Fibroblast of skin of scalp (primary cell): Measurements from ENCODE around the gene MAST4. TPM values are rescaled to one million over a fixed set of nuclear protein-coding genes. Genes with fewer than 3 reads are reported as not detected.

Experiments
- DNase-seq: peaks from one replicate; pipeline ENCODE4 v3.0.0-alpha.2; 2013
- polyA plus RNA-seq, 2 experiments: library from polyadenylated mRNA; unstranded; fragments of 120-200 nt; gene quantifications; one replicate each; pipeline ENCODE4 v1.2.1, GENCODE V29; 2013; ENCODE audit not compliant: insufficient read length in 2 of 2

MAST4 gene
- 3.0 TPM for polyA plus RNA-seq (2013, experiment 1 of 2; ENCODE audit: insufficient read length)
- 2.9 TPM for polyA plus RNA-seq (2013, experiment 2 of 2; ENCODE audit: insufficient read length)

DNA sequence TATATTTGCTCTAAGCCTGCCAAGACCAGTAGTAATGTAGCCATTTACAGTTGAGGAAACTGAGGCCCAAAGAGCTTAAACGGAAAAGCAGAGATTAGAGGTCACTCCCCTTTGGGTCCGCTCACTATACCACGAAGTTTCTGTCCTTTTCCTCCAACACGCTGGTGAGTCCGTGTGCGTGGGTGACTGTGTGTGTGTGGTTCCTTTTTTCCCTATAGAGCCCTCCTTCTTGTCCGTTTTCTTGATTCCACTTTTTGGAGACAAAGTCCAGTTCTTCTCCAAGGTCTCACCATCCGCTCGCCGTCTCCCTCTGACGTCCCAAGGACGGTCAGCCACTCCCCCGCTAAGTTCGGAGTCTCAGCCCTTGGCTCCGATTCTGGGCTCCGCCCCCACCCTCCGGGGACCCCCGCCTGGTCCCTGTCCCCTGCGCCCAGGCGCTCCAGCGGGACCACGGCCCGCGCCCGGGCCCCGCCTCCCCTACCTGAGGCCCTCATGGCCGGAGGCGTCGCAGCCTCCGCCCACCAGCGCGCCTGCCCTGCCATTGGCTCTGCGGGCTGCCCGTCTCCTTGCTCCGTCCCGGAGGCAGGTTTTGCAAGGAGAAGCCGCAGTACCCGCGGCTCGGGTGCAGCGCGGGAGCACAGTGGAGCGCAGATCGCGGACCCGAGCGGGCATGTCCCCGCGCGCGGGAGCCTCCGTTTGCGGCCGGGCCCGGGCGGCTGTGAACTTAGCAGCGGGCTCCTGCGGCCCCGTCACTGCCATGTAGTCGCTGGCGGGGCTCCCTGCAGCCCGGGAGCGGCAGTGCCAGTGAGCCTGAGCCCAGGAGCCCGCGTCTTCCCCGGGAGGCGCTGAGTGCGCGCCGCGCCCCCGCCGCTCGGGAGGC lies at the start of gene MAST4:
Gene MAST4 (plus strand): TSS at position 638 of the 880 bp plus-strand sequence. CDS start 263 bp downstream, outside the sequence.
- DNase-seq = peak; percentile 86

DNA sequence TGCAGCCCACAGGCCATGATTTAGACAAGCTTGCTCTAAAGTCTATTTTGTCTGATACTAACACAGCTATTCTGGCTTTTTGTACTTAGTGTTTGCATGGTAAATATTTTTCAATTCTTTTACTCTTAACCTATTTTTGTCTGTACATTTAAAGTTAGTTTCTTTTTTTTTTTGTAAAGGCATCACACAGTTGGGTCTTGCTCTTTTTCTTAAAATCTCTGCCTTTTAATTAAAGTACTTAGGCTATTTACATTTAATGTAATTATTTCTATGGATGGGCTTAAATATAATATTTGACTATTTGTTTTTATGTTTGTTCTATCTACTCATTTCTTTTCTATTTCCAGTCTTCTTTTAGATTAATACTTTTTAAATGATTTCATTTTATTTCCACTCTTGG lies 49.7 kb upstream of the MAST4 start:
- no peak for DNase-seq

DNA sequence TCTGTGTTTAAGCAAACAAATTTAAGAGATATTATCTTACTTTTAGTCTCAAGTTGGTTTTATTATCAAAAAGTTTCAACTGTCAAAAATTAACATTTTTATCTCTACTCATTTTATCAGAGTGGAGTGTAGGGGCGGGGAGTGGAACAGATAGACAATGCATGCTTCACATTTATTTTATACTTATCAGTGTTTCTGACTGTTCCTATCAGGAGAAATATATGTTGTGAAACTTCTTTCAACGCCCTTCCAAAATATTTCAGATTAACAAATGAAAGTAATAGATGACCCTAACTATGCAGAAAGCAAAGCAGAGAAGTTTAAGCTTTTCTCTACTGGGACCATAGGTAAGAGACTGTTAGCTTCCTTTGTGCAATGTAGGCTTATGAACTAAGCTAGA lies 44.9 kb upstream of the MAST4 start:
- no peak for DNase-seq

DNA sequence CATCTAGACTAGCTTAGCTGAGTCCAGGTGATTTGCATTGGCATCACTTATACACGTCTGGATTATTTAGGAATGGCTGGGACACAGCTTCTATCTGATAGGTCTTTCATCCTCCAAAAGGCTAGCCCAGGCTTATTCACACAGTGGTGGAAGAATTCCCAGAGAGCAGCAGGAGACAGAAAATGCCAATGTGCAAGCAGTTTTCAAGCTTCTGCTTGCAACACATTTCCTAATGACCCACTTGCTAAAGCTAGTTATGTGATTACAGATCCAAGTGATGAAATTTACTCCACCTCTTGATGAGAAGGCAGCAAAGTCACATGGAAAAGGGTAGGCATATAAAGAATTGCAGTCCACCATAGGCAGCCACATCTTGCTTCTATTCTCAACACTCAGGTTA lies 44.2 kb upstream of the MAST4 start:
- no peak for DNase-seq

DNA sequence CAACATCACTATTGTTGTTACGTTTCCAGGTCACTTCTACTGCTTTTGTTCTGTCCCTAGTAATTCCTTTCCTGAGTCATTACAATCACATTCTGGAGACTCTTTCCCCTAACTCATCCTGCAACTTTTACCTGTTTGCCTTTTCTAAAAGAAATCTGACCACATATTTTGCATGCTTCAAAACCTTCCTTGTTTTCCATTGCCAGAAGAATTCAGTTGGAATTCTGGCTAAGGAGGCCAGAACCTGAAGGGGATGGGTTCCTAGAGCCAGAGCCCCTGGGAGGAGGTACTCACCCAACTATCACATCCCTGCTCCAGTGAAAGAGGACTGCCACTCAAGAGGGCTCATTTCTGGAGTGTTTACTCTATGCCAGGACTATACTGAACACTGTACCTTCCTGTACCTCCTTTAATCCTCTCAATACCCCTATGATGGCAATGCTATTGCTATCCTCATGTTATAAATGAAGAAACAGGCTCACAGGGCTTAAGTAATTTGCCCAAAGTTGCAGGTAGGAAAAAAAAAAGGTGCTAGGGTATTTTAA lies 42.8 kb upstream of the MAST4 start:
- DNase-seq = no peak

DNA sequence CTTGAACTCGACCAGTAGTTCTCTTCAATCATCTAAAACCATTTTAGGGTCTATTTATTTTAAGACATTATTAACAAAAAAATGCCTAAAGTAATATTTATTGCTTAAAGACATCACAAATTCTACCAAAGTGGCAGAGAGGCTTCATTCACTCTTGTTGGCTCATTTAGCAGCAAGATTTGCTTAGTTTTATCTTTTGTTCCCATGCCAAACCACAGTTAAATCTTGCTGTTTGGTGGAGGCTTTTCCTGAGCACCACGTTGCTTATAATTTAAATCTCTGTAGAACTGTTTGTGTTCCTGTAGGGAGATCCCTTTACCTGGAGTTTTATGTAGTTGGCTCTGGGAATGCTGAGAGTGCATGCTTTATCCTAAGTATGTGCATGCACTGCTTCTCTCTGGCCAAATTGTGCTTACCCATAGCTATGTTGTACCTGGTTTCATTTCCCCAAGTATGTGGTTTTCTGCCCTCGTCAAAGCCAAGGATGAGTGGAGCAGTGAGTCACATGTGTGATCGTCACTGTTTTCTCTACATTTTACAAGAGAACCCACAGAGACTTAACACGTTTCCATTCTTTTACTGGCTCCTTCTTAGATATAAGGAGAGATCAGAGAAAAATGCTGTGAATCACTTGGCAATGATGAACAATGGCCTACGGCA lies 42.1 kb upstream of the MAST4 start:
- DNase-seq = no peak

DNA sequence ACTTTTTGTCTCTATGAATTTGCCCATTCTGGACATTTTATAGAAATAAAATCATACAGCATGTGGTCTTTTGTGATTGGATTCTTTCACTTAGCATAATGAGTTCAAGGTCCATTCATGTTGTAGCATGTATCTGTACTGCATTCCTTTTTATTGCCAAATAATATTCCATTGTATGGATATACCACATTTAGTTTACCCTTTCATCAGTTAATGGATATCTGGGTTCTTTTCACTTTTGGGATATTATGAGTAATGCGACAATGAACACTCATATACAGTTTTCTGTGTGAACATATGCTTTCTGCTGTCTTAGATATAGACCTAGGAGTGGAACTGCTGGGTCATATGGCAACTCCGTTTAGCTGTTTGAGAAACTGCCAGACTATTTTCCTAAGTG lies 41.3 kb upstream of the MAST4 start:
- no peak for DNase-seq

DNA sequence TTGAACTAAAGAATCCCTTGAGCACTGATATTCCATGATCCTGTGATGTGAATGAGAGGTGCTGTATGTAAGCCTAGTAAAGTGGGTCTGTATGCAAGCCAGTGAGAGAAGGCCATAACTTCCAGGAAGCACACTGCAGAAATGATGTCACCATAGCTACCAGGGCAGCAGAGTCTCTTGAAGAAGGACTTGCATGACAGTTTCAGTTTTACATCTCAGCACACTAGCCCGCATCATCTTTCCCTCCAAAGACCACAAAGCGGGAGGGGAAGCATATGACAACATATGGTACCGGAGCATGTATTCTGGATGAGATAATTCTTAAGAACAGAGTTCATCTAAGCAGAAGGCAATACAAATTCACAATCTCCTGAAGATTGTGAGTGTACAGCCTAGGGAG lies 37.6 kb upstream of the MAST4 start:
- no peak for DNase-seq

DNA sequence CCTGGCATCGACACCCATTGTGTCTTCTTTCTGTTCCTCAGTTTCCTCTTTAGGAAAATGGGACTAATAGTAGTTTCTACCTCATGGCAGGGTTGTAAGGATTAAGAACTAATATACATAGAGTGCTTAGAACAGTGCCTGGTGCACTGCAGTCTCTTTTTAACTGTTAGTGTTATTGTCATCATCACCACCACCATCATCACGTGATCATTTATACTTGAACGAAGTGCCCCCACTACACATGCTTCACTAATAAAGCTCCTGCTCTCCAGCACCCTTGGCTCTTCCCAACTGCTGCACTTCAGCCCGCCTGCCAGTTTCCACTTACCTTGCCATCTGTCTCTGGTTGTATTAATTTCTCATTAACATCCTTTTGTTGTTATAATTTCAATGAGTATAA lies 35.8 kb upstream of the MAST4 start:
- DNase-seq = no peak

DNA sequence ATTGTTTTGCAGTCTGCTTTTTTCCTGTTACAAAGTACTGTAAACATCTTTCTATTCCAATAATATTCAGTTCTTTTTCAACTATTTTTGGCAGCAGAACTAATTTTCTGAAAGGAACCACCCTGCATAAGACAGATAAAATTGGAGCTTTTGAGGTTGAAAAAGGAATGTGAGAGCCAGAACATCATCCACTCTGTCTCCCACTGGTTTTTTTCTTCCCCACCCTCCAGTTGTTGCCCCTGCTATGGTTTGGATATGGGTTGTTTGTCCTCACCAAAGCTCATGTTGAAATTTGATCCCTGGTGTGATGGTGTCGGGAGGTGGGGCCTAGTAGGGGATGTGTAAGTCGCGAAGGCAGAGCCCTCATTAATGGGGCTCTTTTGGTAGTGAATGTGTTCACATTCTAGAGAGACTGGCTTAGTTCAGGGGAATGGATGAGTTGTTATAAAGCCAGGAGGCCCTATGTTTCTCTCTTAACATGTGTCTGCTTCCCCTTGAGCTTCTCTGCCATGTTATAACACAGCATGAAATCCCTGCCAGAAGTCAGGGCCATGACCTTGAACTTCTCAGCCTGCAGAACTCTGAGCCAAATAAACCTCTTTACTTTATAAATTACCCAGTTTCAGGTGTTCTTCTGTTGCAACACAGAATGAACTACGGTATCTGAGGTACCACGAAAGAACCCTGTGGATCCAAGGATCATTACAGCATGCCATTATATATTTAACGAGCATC lies 34.8 kb upstream of the MAST4 start:
- DNase-seq = no peak

DNA sequence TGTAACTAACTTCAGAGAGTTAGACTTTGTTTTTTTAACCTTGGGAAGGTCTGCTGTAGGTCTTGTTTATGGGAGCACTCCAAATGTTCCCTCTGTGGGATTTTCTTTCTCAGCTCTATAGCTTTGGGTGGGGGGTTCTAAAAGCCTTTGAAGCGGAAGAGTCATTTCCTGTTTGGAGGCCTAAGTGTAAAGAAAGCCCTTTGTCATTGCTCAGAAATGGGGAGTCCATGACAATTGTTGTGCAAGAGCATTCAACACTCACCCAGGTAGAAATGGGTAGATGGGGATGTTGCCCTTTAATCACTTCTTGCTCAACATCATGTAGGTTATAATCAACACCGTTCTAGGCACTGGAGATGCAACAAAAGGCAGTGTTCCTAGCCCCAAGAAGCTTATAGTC lies 30.3 kb upstream of the MAST4 start:
- no peak for DNase-seq

DNA sequence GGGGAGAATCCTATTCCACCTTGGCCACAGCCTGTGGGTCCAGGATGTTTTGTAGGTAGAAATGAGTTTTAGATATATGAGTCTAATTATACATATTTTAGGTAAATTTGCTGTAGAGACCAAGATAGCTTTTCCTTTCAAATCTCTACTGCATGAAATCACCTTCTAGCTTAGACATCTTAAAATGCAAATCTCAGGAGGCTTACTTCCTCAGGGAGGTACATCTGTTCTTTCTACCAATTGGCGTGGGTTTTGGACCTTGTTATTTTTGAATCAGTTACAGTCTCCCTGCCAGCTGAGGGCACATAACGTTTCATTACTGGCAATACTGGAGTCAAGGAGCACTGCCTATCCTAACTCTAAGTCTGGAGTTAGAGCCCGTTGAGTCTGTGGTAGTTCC lies 28.7 kb upstream of the MAST4 start:
- DNase-seq = no peak

DNA sequence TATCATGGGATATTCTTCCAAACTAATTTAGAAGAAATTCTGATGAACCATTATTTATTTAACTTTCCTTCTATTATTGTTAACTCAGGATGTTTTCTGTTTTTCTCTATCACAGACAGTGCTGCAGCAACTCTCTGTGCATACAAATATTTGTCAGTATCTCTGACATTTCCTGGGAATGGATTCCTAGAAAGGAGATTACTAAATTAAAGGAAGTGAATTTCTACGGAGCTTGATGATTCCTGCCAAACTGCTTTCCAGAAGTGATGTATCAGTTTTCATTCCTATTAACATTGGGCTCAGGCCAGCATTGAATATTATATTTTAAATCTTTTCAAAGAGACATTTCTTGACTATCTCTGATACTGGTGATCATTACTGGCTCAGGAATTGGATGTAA lies 26.0 kb upstream of the MAST4 start:
- DNase-seq = no peak

DNA sequence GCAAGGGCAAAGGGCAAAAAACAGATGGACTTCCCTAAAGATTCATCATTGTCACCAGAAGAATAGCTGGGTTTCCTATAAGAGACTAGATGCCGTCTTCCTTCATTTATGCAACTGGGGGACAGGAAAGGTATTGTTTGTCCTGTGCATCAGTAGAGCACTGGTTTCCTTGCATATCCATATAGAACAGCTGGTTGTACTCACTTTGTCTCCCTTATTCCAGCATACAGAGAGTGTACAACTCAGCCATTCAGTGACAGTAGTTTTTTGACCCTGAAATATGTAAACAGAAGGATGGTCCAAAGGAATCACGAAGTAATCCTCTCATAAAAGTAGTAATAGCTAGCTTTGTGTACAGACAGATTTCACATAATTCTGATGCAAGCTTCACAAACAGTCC lies 22.5 kb upstream of the MAST4 start:
- no peak for DNase-seq

DNA sequence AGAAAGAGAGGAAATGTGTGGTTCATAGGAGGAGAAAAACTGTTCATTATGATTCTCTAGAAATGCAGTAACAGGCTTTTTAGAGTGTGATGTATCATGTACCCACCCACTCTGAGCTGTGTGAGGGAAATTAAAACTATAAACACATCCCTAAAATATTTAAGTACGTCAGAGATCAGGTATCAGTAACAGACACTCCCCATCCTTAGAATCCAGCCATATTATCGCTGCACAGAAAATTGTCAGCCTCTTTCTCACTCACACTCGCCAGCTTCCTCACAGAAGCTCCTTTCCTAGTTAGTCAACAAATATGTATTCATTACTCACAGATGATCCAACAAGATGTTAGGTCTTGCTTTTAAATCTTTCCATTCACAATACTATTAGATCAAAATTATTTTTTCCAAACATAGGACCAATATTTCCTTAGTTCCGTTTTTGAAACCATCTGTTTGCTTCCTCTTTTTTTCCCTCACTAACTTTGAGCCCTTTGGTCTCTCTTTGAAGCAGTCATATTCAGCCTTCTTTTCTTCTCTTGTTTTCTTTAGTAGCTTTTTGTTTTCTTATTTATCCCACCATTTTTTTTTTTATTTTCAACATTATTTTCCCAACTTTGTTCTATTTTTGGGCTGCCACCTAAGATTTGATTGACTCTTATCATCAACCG lies 13.6 kb upstream of the MAST4 start:
- peak; percentile 56 for DNase-seq

DNA sequence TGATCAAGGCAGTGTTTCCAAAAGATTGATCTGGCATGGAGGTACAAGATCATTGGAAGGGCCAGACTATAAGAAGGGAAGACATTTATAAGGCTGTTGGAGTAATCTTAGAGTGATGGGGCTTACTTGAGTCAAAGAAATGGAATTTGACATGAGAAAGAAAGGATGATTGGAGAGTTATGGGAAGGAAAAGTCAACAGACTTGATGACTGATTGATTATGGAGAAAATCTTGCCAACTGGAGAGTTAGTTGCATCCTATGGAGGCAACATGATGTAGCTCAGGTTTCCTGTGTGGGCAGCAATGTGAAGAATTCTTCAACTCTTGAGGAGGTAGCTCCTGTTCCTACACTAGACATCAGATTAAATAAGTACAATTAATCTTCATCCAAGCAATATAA lies 10.9 kb upstream of the MAST4 start:
- no peak for DNase-seq

DNA sequence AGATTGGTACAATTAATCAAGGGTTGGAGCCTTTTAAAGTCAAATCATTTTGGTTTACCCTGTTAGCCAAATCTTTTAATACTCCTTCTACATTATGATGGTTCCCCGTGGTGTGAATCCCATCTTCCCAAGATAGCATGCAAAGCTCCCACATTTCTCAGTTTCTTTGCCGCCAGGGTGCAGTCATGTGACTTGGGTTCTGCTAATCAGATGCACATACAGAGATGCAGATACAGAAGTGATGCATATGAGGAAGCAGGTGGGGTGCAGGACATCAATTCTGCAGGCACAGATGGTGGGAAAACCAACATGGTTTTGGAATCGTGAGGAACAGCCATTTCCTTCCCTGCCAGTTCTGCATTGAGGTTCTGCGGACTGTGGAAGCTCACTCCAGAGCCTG lies 8.4 kb upstream of the MAST4 start:
- no peak for DNase-seq

DNA sequence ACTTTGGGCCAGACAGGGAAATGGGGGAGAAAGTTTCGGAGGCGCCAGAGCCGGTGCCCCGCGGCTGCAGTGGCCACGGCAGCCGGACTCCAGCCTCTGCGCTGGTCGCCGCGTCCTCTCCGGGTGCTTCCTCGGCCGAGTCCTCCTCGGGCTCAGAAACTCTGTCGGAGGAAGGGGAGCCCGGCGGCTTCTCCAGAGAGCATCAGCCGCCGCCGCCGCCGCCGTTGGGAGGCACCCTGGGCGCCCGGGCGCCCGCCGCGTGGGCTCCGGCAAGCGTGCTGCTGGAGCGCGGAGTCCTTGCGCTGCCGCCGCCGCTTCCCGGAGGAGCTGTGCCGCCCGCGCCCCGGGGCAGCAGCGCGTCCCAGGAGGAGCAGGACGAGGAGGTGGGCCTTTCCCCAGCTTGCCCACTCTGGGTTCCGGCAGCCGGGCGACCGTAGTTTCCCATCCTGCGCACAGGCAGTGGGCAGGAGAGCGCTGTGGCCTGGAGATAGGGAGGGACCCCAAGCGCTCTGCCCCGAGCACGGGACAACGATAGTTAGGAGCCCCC lies 516 bp downstream of the MAST4 start:
- DNase-seq = peak; percentile 25

DNA sequence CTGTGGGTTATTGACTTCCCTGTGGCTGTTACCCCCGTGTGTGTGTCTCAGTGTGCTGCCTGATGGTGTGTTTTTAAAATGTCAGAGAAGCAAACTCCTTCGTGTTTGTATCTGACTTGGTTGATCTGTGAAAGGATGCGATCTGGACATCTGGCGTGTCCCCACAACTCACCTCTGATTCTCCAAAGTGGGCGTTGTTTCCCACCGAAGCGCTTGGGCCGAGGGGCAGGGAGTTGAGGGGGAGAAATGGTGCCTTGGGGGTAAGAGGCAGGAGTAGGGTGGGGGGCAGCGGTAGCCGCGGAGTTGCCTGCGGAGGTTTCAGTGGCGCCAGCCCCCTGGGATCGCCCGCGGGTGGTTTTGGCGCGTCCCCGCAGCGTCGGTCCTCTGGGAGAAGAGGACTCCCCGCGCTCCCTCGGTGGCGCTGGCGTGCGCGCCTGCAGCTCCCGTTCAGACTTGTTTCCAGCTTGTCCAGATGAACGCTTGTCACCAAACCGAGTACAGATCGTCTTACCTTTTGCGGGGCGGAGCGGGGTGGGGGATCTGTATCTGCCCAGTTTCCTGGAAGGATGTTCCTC lies 1.1 kb downstream of the MAST4 start:
- peak; percentile 11 for DNase-seq

DNA sequence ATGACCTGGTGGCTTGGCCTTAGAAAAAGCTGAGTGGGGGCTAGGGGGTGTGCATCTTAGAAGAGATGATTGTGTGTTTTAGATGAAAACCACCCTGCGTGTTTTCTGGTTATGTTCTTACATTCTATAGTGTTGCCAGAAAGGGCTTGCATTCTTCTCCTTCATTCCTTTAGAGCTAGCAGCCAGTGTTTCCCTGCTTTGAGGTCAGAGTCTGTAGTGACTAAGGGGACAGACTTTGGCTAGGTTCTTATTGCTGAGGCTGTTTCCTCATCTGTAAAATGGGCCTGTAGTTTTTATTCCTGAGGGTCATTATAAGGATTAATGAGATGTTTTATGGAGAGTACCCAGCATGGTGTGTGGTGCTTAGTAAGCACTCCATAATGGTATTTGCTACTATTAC lies 6.4 kb downstream of the MAST4 start:
- DNase-seq = peak; percentile 34

DNA sequence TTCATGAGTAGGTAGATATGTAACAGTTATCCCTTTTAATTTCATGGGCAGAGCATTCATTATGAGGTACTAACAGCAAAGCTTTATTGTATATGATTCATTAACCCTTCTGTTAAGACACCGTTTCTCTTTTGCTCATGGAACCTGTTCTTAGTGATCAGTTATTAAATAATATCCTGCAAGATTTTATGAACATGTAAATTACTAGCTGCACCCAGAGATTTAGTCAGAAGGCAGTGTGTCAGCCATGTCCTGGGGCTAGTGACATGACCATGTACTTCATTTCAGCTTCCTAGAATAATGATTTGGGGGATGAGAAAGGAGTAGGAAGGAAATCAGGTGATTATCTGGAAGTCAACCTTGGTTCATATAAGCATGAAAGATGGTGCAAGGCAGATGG lies 7.0 kb downstream of the MAST4 start:
- DNase-seq = no peak

DNA sequence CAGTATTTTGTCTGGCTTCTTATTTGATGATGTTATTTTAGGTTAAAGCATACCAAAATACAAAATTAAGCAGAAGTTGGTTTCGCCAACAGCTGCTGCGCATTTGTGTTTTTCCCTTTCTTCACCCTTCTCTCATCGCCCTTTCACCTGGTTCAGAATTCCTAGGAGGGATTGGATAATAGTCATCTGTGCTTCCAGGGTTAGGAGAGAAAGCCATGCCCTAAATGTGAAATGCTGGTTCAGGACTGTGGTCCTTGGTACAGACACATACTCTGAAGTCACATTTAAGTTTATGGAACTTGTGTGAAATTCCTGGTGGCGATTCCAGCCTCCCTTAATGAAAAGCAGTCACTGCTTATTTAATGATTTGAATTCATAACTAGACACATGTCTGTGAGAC lies 7.7 kb downstream of the MAST4 start:
- no peak for DNase-seq
